Natural killer cell (primary cell): Measurements from ENCODE around the gene KCTD11. TPM values are rescaled to one million over a fixed set of nuclear protein-coding genes. Genes with fewer than 3 reads are reported as not detected.
A peak's percentile ranks its signal among the peaks of the same experiment; 100 is the strongest.

ENCODE experiments used
- ATAC-seq, 3 donors: fragments of 150-1000 bp in 2 of 3; fragments of 200-7000 bp in 1 of 3; cut with Tn5 transposase; 1 replicate in 1 of 3; 2 replicates in 2 of 3; pipeline ENCODE4 v1.10.0; 2021; ENCODE audit warnings: mild to moderate bottlenecking in 2 of 3, moderate library complexity in 2 of 3
- DNase-seq, 2 donors: peaks; one replicate each; pipeline versions ENCODE4 v3.0.0 to v3.0.0-alpha.2; 2013 to 2021; ENCODE audit warnings: mixed read lengths in 1 of 2
- H3K27ac ChIP-seq: one replicate; pipeline ENCODE4 v1.5.1; 2013; ENCODE audit warnings: mild to moderate bottlenecking, low read length
- H3K27me3 ChIP-seq: one replicate; pipeline ENCODE4 v1.6.1; 2013; ENCODE audit warnings: low read length; ENCODE audit not compliant: control insufficient read depth, insufficient read depth
- H3K36me3 ChIP-seq: one replicate; pipeline ENCODE4 v1.6.1; 2013; ENCODE audit warnings: low read length; ENCODE audit not compliant: control insufficient read depth, insufficient read depth
- H3K4me1 ChIP-seq: one replicate; pipeline ENCODE4 v1.6.1; 2013; ENCODE audit warnings: low read length; ENCODE audit not compliant: control insufficient read depth, insufficient read depth
- H3K4me3 ChIP-seq: one replicate; pipeline ENCODE4 v1.5.1; 2013; ENCODE audit warnings: low read length
- H3K9me3 ChIP-seq: one replicate; pipeline ENCODE4 v1.6.1; 2013; ENCODE audit warnings: low read length; ENCODE audit not compliant: control insufficient read depth, insufficient read depth
- H3K27ac Mint-ChIP-seq, 2 donors: one replicate each; pipeline ENCODE4 v1.8.0; 2022; ENCODE audit warnings: mild to moderate bottlenecking in 2 of 2, mixed read lengths in 2 of 2, moderate library complexity in 1 of 2
- H3K27me3 Mint-ChIP-seq, 2 donors: one replicate each; pipeline ENCODE4 v1.8.0; 2022; ENCODE audit warnings: low read depth in 2 of 2, mixed read lengths in 2 of 2
- H3K36me3 Mint-ChIP-seq: one replicate; pipeline ENCODE4 v1.8.0; 2022; ENCODE audit warnings: mixed read lengths
- H3K4me1 Mint-ChIP-seq, 2 donors: one replicate each; pipeline ENCODE4 v1.8.0; 2022; ENCODE audit warnings: mixed read lengths in 2 of 2
- H3K4me3 Mint-ChIP-seq: one replicate; pipeline ENCODE4 v1.8.0; 2022; ENCODE audit warnings: mild to moderate bottlenecking, moderate library complexity, mixed read lengths
- H3K9me3 Mint-ChIP-seq, 2 donors: one replicate each; pipeline ENCODE4 v1.8.0; 2022; ENCODE audit warnings: mixed read lengths in 2 of 2
- CTCF ChIP-seq: fragments of 200-600 bp; IDR thresholded peaks from one replicate; pipeline ENCODE4 v1.8.0; 2022; ENCODE audit warnings: antibody characterized with exemption
- WGBS: methylation state at CpG from one replicate; pipeline ENCODE4 v1.1.7; 2013; ENCODE audit warnings: missing lambda C conversion rate; ENCODE audit not compliant: insufficient coverage; 5-methylcytosine and 5-hydroxymethylcytosine counted together
- intact Hi-C: fragments of 100-400 bp; cut with micrococcal nuclease; formaldehyde crosslinking; loops from one replicate; pipeline ENCODE4 v1.14.2; 2022
- total RNA-seq, 4 donors: library from RNA; stranded (reverse); fragments of 120-200 nt in 1 of 4; gene quantifications; one replicate each; pipeline versions ENCODE4 v1.2.3 to v1.2.4, GENCODE V29; 2013 to 2022

Gene KCTD11
- total RNA-seq, 3 donors from 2014 or later (not counting 1 experiment from before 2014, with no cell fraction given): 5.6 to 9.7 (median 8.3) TPM

GRCh38 chr17:7307686-7308624 lies 44.0 kb upstream of the KCTD11 start:
- DNase-seq (peak; percentile 59 to 80), ATAC-seq (peak in 2 of 3 donors; percentile 2 to 6)
- Mint-ChIP-seq H3K4me1 (peaks cover 46 to 57% of the 10 kb centered on the region in 2 donors), H3K4me3 (peak overlapping the region; percentile 95), H3K27ac (peak overlapping the region; percentile 91 to 99), H3K36me3 (peaks cover 17% of the 10 kb centered on the region), H3K27me3 (no peaks in the 10 kb centered on the region), H3K9me3 (no peaks in the 10 kb centered on the region)
- peaks cover 34% of the 10 kb centered on the region for H3K36me3 ChIP-seq
- H3K27me3 ChIP-seq: no peaks in the 10 kb centered on the region
- under 1% methylated on average over 104 of the region's 104 CpGs for WGBS
- intact Hi-C loops: loop anchor here (1.0 to 5.0 kb wide), 7 partner anchors 21 to 534 kb away; partner anchors contain the start of genes ELP5, GABARAP, NEURL4 and POLR2A
- H3K4me1 ChIP-seq: peaks cover 46% of the 10 kb centered on the region
- H3K27ac ChIP-seq: peak overlapping the region; percentile 99
- no peaks in the 10 kb centered on the region for H3K9me3 ChIP-seq
- peak overlapping the region; percentile 88 for H3K4me3 ChIP-seq
- TF ChIP-seq CTCF: no peak

DNA sequence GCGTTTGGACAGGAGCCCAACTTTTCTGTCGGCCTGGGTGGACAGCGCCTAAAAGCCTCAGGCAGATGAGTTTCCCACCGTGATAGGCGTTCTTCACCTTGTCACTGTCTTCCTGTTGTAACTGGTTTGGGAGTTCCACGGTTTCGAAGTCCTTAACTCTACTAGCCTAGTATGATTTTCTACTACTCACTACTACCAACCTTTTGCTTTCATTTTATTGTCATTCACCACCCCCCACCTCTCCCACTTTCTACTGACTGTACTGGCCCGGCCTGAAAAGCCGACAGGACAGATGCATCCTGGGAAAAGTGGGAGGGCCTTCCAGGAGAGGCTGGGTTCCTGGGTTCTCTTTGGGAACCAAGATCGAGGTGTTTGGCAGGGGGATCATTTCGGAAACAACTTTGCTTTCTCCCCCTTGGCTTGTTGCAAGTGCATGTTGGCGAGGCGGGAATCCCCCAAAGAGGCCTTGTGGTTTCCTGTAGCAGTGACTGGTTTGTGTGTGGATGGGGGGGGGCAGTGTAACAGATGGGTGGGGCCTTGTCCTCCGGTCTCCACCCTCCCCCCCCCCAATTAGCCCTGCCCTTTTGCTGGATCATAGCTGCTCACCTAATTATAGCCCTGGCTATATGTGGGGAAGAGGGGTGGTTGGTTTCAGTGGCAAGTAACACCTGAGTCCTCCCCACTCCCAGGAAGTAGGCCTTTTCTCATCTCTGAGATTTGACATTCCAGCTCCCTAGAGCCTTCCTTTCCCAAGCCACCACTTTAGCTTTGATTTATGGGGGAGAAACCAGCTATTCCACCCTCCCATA lies 43.1 kb upstream of the KCTD11 start:
- peaks cover 43% of the 10 kb centered on the region for H3K36me3 ChIP-seq
- TF ChIP-seq CTCF: no peak
- H3K9me3 Mint-ChIP-seq: no peaks in the 10 kb centered on the region
- no peaks in the 10 kb centered on the region for H3K27me3 Mint-ChIP-seq
- H3K36me3 Mint-ChIP-seq: peaks cover 17% of the 10 kb centered on the region
- peak overlapping the region; percentile 99 for H3K27ac ChIP-seq
- DNase-seq: peak; percentile 81 to 97
- H3K27me3 ChIP-seq: no peaks in the 10 kb centered on the region
- peak overlapping the region; percentile 85 for H3K4me3 Mint-ChIP-seq
- 0% methylated on average over 11 of the region's 14 CpGs for WGBS
- H3K27ac Mint-ChIP-seq: peak overlapping the region; percentile 91 to 99
- ATAC-seq: peak; percentile 29 to 41 (median 40)
- peaks cover 55% of the 10 kb centered on the region for H3K4me1 ChIP-seq
- intact Hi-C loops: loop anchor here (5.0 kb wide), 1 partner anchor 533 kb away; no protein-coding TSS in a partner anchor
- H3K4me1 Mint-ChIP-seq: peaks cover 48 to 61% of the 10 kb centered on the region in 2 donors
- H3K9me3 ChIP-seq: no peaks in the 10 kb centered on the region
- H3K4me3 ChIP-seq: peak overlapping the region; percentile 88

- ATAC-seq: no peak
- DNase-seq: peak in 1 of 2 donors; percentile 15
- Mint-ChIP-seq H3K9me3 (no peaks in the 10 kb centered on the region), H3K4me1 (peaks cover 56 to 69% of the 10 kb centered on the region in 2 donors), H3K27ac (peak overlapping the region; percentile 91 to 99), H3K4me3 (peak overlapping the region; percentile 85), H3K27me3 (no peaks in the 10 kb centered on the region), H3K36me3 (peaks cover 17% of the 10 kb centered on the region)
- no peak for TF ChIP-seq CTCF
- Histone ChIP-seq H3K4me1 (peaks cover 63% of the 10 kb centered on the region), H3K4me3 (no peak overlapping the region), H3K9me3 (no peaks in the 10 kb centered on the region), H3K27me3 (no peaks in the 10 kb centered on the region), H3K27ac (peak overlapping the region; percentile 99), H3K36me3 (peaks cover 47% of the 10 kb centered on the region)
- intact Hi-C loops: loop anchor here (5.0 kb wide), 1 partner anchor 533 kb away; no protein-coding TSS in a partner anchor
- 76% methylated on average over 12 of the region's 12 CpGs for WGBS
Observed at GRCh38 chr17:7309628-7310027, 42.3 kb upstream of the KCTD11 start.
